Midbrain (tissue), 1 donor: ENCODE measurements around the gene CDKN2A.
A peak's percentile ranks its signal among the peaks of the same experiment; 100 is the strongest.

Source experiments
- DNase-seq: peaks from one replicate; lab custom pipeline; 2025; lab: John Stamatoyannopoulos, UW

CDKN2A gene

GRCh38 chr9:22005702-22006606 lies 11.8 kb upstream of the CDKN2A start:
- DNase-seq, result no peak

- DNase-seq, result no peak
These were observed 11.0 kb upstream of the CDKN2A start for GRCh38 chr9:22005021-22005701.

- no peak for DNase-seq
These were observed 7.8 kb upstream of the CDKN2A start for GRCh38 chr9:22002038-22002437.

GRCh38 chr9:21998026-21998425 lies 3.8 kb upstream of the CDKN2A start:
- DNase-seq, result no peak

GRCh38 chr9:21997480-21997879 lies 3.3 kb upstream of the CDKN2A start:
- DNase-seq, result no peak

- no peak for DNase-seq
These were observed 2.7 kb upstream of the CDKN2A start for GRCh38 chr9:21996858-21997257.

- no peak for DNase-seq
These were observed 2.2 kb upstream of the CDKN2A start for GRCh38 chr9:21996438-21996837.

GRCh38 chr9:21995666-21996398 lies 1.6 kb upstream of the CDKN2A start:
- peak; percentile 5 for DNase-seq

- DNase-seq, result peak; percentile 38
These were observed 944 bp upstream of the CDKN2A start for GRCh38 chr9:21995006-21995665.

- DNase-seq, result peak; percentile 20
These were observed 389 bp upstream of the CDKN2A start, which contains the start of gene CDKN2B-AS1 for GRCh38 chr9:21994556-21995005. CDKN2B-AS1 (plus strand) TSS chr9:21994791.

- DNase-seq, result no peak
These were observed 1.2 kb downstream of the CDKN2A start for GRCh38 chr9:21993007-21993406.

GRCh38 chr9:21991072-21991959 lies 2.9 kb downstream of the CDKN2A start:
- DNase-seq, result no peak

GRCh38 chr9:21989440-21990189 lies 4.6 kb downstream of the CDKN2A start:
- DNase-seq, result no peak

- DNase-seq, result no peak
These were observed 5.9 kb downstream of the CDKN2A start for GRCh38 chr9:21988056-21988990.

- DNase-seq, result no peak
These were observed 8.1 kb downstream of the CDKN2A start for GRCh38 chr9:21985964-21986667.

- no peak for DNase-seq
These were observed 10.1 kb downstream of the CDKN2A start for GRCh38 chr9:21984101-21984500.

GRCh38 chr9:21983561-21983935 lies 10.6 kb downstream of the CDKN2A start:
- DNase-seq, result no peak

GRCh38 chr9:21982861-21983560 lies 11.2 kb downstream of the CDKN2A start:
- DNase-seq, result no peak
